Keratinocyte (primary cell): ENCODE results near the gene EIF4E2.

Experiments
- EZH2 ChIP-seq: IDR thresholded peaks from one replicate; pipeline ENCODE4 v1.6.1; 2012; ENCODE audit warnings: inconsistent platforms, mild to moderate bottlenecking, low read length, moderate library complexity
- TF ChIP-seq, protein P1 (sequence below), 3 experiments: IDR thresholded peaks in 1 of 3; conservative IDR thresholded peaks in 1 of 3; optimal IDR thresholded peaks in 1 of 3; 2 replicates in 2 of 3; 3 replicates in 1 of 3; pipeline versions ENCODE3 to v1.5.1; 2011; ENCODE audit warnings: low read length in 3 of 3, mild to moderate bottlenecking in 3 of 3, moderate library complexity in 2 of 3, control low read depth in 1 of 3, inconsistent platforms in 1 of 3; ENCODE audit not compliant: insufficient read depth in 2 of 3; ENCODE audit errors: extremely low read depth in 1 of 3

DNA sequence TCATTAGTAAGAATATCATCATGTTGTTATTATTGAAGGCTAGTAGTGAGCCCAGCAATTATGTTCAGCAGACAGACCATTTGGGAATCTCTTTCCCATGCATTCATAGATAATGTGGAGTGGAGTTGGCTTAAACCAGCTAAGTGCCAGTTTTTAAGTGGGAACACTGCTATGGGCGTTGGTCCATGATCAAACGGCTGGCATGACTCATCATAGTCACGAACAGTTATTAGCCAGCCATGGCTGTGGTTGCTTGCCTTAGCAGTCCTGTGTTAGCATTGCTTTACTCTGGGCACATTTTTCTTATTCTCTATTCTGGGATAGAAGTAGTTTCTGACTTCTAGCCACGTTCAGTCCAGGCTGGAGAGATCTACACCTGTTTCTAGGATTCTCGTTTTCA, 17.7 kb downstream of the EIF4E2 start:
- TF ChIP-seq, protein P1, sequence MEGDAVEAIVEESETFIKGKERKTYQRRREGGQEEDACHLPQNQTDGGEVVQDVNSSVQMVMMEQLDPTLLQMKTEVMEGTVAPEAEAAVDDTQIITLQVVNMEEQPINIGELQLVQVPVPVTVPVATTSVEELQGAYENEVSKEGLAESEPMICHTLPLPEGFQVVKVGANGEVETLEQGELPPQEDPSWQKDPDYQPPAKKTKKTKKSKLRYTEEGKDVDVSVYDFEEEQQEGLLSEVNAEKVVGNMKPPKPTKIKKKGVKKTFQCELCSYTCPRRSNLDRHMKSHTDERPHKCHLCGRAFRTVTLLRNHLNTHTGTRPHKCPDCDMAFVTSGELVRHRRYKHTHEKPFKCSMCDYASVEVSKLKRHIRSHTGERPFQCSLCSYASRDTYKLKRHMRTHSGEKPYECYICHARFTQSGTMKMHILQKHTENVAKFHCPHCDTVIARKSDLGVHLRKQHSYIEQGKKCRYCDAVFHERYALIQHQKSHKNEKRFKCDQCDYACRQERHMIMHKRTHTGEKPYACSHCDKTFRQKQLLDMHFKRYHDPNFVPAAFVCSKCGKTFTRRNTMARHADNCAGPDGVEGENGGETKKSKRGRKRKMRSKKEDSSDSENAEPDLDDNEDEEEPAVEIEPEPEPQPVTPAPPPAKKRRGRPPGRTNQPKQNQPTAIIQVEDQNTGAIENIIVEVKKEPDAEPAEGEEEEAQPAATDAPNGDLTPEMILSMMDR (optimal IDR thresholded peaks at IDR 0.05 in 1 of 3, IDR thresholded peaks at IDR 0.05 in 1 of 3, conservative IDR thresholded peaks at IDR 0.05 in 1 of 3; ENCODE audit: extremely low read depth in 1 of 3, insufficient read depth in 2 of 3, low read length in 3 of 3), result no peak
- TF ChIP-seq EZH2, result no peak
